Activated naive CD4-positive, alpha-beta T cell treated with anti-CD3 and anti-CD28 coated beads, Interleukin-2, amount 50 U/mL, for 16 hours (primary cell): ENCODE data around the gene LYSMD2.
A peak's percentile ranks its signal among the peaks of the same experiment; 100 is the strongest.

Experiments
- DNase-seq: peaks from one replicate; pipeline ENCODE4 v3.0.0-alpha.2; 2020

The LYSMD2 gene

GRCh38 chr15:51718746-51719145 is 18.7 kb downstream of the LYSMD2 start:
- no peak for DNase-seq

DNA sequence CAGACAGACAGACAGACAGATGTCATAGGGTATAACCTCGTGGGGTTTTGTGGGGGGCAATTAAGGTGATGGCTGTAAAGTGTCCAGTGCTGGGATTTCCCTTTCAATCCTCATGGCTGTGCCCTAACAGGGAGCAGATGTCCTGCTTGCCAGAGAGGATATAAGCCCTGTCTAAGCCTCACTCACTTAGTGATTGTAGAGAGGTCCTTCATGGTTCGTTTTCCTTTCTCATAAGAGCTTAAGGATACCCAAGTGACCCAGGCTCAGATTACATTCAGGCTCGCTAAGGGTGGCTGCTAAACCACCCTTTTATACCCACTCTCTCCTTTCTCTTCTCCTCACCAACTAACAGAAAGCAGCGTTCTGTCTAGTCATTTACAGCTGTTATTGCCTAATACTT is 19.2 kb downstream of the LYSMD2 start:
- no peak for DNase-seq

DNA sequence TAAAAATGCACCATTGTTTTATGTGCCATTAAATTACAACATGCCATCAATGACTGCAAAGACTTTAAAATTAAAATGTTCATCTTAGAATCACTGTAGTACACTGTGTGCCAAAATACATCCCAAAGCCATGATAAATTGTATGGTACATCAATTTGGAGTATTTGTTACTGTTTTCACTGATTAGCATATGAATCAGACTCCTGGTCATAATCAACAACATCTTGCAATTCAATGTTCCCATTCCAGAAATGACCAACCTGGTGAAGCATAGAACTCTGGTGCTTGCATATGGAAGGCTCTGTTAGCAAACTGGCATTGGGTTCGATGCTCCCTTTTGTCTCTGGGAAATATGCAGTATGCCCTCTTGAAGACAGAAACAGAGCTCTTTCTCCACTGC is 22.5 kb downstream of the LYSMD2 start:
- DNase-seq: no peak

- no peak for DNase-seq
Measured at GRCh38 chr15:51714162-51714561, 23.3 kb downstream of the LYSMD2 start.

DNA sequence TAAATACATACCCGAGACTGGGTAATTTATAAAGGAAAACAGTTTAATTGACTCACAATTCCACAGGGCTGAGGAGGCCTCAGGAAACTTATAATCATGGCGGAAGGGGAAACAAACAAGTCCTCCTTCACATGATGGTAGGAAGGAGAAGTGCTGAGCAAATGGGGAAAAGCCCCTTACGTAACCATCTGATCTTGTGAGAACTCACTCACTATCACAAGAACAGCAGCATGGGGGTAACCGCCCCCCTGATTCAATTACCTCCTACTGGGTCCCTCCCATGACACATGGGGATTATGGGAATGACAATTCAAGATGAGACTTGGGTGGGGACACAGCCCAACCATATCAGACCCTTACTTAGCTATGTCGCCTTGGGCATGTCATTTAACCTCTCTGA is 28.4 kb downstream of the LYSMD2 start:
- no peak for DNase-seq

DNA sequence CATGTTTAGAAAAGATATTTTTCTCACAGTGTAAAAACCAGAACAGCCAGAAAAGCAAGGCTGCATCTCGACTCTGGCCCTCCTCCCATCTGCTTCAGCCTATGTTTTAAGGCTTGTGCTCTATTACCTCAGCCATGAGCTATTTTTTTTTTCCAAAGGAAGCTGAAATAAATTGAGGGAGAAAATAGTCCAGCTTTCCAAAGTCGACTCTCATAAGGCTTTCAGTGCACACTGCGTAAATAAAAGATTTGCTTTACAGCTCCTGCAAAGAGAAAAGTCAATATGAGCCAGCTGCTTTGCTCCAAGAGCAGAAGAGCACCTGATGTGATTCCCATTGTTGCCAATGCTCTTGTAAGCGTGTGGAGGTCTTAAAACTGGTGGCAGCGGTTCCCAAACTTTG is 29.4 kb downstream of the LYSMD2 start:
- no peak for DNase-seq

DNA sequence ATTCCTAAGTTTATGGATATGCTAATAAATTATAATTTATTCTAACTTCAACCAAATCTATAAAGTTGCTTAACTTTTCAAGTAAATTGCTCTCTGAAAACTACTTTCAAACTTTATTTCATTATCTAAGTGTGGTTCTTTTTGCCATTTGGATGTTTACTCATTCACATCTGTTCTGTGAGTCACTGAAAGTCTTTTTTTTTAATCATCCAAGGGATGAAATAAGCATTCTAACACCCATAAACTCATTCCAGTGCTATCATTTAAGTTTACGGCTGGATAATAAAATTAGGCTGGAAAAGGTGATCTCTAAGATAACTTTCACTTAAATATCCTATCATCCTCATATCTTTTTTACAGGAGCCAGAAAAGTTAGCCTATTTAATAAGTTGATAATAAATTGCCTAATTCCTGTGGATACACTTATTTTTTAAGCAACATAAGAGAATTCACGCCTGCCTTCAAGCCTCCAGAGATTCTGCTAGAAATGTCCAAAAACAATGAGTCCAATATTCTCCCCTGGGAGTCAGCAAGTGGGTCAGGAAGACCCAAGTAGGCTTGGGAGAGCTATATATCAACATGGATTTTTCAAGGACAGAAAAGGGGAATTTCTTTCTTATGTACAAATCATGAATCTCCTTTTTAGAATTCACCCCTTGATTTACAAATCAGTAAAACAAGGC is 30.4 kb downstream of the LYSMD2 start:
- no peak for DNase-seq

DNA sequence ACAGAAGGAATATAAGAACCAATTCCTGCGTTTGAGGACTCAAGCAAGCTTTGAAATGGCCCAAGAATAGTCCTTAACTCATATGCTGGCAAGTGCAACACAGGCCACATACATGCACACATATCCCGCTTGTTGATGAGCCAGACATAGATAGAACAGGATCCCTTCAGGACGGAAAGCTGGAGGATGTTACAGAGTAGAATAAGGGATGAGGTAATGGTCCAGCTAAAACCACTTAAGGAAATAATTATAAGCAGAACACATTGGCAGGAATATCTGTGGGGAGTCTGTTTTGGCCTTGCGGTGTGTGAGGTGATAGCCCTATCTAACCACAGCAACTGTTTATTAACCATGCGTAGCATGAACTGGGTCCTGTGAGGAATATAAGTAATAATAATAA is 31.2 kb downstream of the LYSMD2 start:
- DNase-seq: no peak

GRCh38 chr15:51702710-51703109 is 34.7 kb downstream of the LYSMD2 start:
- no peak for DNase-seq

DNA sequence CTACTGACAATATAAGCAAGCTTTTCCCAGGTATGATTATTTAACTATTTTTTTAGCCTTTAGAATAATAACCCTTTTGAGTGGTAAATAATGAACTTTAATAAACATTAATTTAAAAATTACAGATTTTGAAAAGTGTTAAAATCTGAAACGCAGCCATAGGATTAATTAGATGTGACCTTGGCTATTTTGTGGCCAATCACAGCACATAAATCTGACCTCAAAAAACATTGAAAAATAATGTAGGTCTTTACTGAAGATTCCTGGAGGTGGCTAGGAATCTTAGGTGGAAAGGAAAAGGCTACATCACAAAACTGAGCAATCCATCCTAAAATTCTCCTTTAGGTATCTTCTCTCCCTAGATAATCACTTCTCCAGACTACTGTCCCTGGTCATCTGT is 38.1 kb downstream of the LYSMD2 start:
- no peak for DNase-seq

GRCh38 chr15:51697163-51697562 is 40.3 kb downstream of the LYSMD2 start:
- no peak for DNase-seq

DNA sequence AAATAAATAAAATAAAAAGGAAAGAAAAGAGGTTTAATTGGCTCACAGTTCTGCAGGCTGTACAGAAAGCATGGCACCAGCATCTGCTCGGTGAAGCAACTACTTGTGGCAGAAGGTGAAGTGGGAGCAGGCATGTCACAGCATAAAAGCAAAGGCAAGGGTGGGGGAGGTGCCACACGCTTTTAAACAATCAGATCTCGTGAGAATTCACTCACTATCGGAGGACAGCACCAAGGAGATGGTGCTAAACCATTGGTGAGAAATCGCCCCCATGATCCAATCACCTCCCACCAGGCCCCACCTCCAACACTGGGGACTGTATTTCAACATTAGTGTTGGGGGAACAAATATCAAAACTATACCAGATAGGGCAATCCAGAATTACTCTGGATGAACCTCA is 40.9 kb downstream of the LYSMD2 start:
- no peak for DNase-seq

GRCh38 chr15:51692154-51692553 is 45.3 kb downstream of the LYSMD2 start:
- no peak for DNase-seq

DNA sequence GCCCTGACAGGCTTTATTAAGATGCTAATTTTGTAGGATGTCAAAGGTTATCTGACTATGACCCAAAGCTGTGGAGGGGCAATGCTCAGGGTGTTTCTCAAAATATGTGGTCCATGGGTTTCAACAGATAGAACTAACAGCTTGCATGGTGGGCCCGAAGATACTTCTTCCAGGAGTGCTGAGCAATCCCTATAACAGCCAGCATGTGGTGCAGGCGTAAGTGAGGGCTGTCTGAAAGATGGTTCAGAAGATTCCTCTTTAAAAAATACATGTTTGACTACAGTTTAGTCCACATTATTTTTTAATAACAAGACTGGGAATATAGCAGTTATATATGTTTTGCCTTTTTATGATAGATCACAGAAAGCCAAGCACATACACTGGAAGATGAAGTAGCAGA is 48.6 kb downstream of the LYSMD2 start:
- no peak for DNase-seq

DNA sequence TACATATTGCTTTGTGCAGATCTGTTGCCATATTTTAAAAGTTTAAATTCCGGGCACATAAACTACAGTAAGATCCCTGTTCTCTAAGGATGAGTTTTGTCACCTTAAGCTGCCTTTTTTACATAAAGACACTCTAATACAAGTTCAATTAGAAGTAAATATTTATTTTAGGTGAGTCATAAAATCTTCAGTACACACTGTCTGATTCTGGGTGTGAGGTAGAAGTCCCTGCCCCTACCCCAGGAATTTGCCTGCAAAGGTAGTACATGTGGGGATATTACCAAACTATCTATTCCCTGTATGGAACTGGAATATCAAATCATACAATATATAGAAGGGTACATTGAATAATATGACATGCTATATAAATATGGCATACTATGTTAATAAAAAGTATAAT is 49.9 kb downstream of the LYSMD2 start:
- DNase-seq: no peak

DNA sequence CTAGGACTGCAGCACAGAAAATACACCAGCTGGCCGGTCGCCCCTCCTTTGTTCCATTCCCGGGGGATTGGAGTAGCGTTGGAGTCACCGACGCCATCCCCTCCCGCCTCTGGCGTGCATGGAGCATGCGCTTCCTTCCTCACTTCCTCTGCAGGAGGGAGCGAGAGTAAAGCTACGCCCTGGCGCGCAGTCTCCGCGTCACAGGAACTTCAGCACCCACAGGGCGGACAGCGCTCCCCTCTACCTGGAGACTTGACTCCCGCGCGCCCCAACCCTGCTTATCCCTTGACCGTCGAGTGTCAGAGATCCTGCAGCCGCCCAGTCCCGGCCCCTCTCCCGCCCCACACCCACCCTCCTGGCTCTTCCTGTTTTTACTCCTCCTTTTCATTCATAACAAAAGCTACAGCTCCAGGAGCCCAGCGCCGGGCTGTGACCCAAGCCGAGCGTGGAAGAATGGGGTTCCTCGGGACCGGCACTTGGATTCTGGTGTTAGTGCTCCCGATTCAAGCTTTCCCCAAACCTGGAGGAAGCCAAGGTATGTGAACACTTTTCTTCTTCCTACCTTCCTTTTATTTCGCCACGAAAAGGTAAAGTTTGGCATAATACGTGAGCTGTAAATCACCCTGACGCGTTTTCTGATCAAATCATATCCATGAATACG is 56.0 kb downstream of the LYSMD2 start, which contains the start of gene SCG3:
Gene SCG3, plus strand, starts transcription at position 201 of the 661 bp plus-strand sequence. Its CDS starts 253 bp downstream, at position 454.
- DNase-seq: peak; percentile 67

DNA sequence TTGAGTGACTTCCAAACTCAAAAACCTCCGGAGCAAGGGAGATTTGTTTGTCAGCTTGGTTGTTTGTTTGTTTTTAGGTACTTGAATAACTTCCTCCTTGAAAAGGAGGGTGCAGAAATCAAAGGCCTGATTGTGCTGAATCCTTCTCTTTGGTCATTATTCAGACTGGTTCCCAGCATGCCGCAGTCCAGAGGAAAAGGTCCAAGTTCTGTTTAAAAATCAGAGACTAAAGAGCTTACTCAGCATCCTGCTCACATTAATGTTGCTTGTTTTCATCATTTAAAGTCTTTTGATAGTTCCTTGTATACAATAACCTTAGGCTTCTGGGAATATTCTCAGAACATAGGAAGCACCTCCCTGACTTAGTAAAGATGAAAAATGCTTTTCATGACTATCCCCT is 57.1 kb downstream of the LYSMD2 start:
- DNase-seq: no peak

- DNase-seq: no peak
Measured at GRCh38 chr15:51678096-51678495, 59.4 kb downstream of the LYSMD2 start.

GRCh38 chr15:51677452-51677851 is 60.0 kb downstream of the LYSMD2 start:
- DNase-seq: no peak

GRCh38 chr15:51677021-51677420 is 60.4 kb downstream of the LYSMD2 start:
- no peak for DNase-seq

GRCh38 chr15:51675234-51675633 is 62.2 kb downstream of the LYSMD2 start:
- no peak for DNase-seq
